ENCODE data around the gene ABR.

GRCh38 chr17:1000597-1001461 lies 179.0 kb downstream of the ABR start:
- no peak for TF ChIP-seq POLR2A (IDR thresholded peaks at IDR 0.05)
- no peak for TF ChIP-seq CTCF (IDR thresholded peaks at IDR 0.05)

All from right lobe of liver (tissue), 4 donors.